Spinal cord (tissue), 10 donors: ENCODE data around the gene TUT4. TPM values are rescaled to one million over a fixed set of nuclear protein-coding genes. Genes with fewer than 3 reads are reported as not detected.

ENCODE experiments used
- DNase-seq, 6 donors: peaks; one replicate each; pipeline versions ENCODE4 v3.0.0 to v3.0.0-alpha.2; 2013 to 2015; ENCODE audit warnings: low spot score in 6 of 6, low read depth in 4 of 6
- H3K27ac ChIP-seq: one replicate; pipeline ENCODE4 v1.5.1; 2013; ENCODE audit warnings: low read depth, low read length, control low read depth
- H3K27me3 ChIP-seq: one replicate; pipeline ENCODE4 v1.6.1; 2013; ENCODE audit warnings: low read length; ENCODE audit not compliant: control insufficient read depth, insufficient read depth
- H3K36me3 ChIP-seq: one replicate; pipeline ENCODE4 v1.6.1; 2013; ENCODE audit warnings: low read length; ENCODE audit not compliant: control insufficient read depth, insufficient read depth
- H3K4me1 ChIP-seq: one replicate; pipeline ENCODE4 v1.6.1; 2013; ENCODE audit warnings: low read length; ENCODE audit not compliant: control insufficient read depth, insufficient read depth
- H3K4me3 ChIP-seq: one replicate; pipeline ENCODE4 v1.5.1; 2013; ENCODE audit warnings: low read depth, low read length, control low read depth
- H3K9me3 ChIP-seq: one replicate; pipeline ENCODE4 v1.6.1; 2013; ENCODE audit warnings: low read length; ENCODE audit not compliant: control insufficient read depth, insufficient read depth
- WGBS: methylation state at CpG from one replicate; pipeline ENCODE4 v1.1.5; 2013; ENCODE audit warnings: missing lambda C conversion rate; ENCODE audit not compliant: insufficient coverage; 5-methylcytosine and 5-hydroxymethylcytosine counted together
- polyA plus RNA-seq, 2 donors: library from polyadenylated mRNA; unstranded; fragments of 120-200 nt; gene quantifications; one replicate each; pipeline ENCODE4 v1.2.1, GENCODE V29; 2013; ENCODE audit not compliant: insufficient read length in 2 of 2
- total RNA-seq, 2 donors: library from RNA; depleted of rRNA in 1 of 2; stranded (reverse); fragments of 120-200 nt in 1 of 2; fragments of >200 nt in 1 of 2; gene quantifications; one replicate each; pipeline versions ENCODE4 v1.2.3 to v1.2.4, GENCODE V29; 2013 to 2014
- donor health status: healthy.

Gene TUT4
- total and polyA plus RNA-seq, 4 donors, result 59.8 to 99.8 (median 84.5) TPM

DNA sequence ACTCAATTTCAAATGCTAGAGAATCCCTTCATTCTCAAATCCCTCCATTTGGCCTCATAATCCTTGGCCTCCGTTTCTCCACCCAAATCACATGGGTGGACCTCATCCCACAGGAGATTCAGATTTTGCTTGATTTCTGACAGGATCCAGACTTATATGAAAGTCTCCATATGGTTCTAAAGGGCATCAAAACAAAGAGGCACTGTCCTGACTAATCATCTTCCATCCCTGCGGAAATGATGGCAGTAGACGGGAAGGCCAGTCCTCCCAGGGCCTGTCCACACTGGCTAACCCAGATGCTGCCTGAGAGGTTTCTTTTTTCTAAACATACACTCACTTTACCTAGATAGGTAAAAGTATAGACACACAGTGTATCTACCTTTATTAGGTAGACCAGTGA, 167.5 kb downstream of the TUT4 start:
- 93% methylated on average over 2 of the region's 3 CpGs for WGBS
- no peak overlapping the region for H3K4me3 ChIP-seq

More for the DNA sequence above, 167.5 kb downstream of the TUT4 start:
- Histone ChIP-seq H3K36me3 (peaks cover 8% of the 10 kb centered on the region), H3K9me3 (no peaks in the 10 kb centered on the region), H3K27me3 (no peaks in the 10 kb centered on the region), H3K27ac (no peak overlapping the region), H3K4me1 (no peaks in the 10 kb centered on the region)
- no peak for DNase-seq

Other genes starting within 250 kb of the TUT4 start
- gene CC2D1B, start 186.9 kb downstream of the TUT4 start, total RNA-seq, result 10 to 100 TPM in 1 of 2 donors, 1 to 10 TPM in 1; 9.2 to 25.3 TPM
- gene CC2D1B, start 186.9 kb downstream of the TUT4 start, polyA plus RNA-seq, result 10 to 100 TPM; 24.8 to 26.0 TPM
- 1 to 10 TPM; 2.5 to 3.2 TPM for gene ORC1, start 148.7 kb downstream of the TUT4 start, total RNA-seq
- 1 to 10 TPM; 2.5 to 2.7 TPM for gene ORC1, start 148.7 kb downstream of the TUT4 start, polyA plus RNA-seq
- 10 to 100 TPM; 20.3 to 31.8 TPM for gene PRPF38A, start 148.5 kb downstream of the TUT4 start, total RNA-seq
- 10 to 100 TPM; 62.0 to 67.8 TPM for gene PRPF38A, start 148.5 kb downstream of the TUT4 start, polyA plus RNA-seq
- gene GPX7, start 49.3 kb upstream of the TUT4 start, total RNA-seq, result 10 to 100 TPM; 48.3 to 85.6 TPM
- gene GPX7, start 49.3 kb upstream of the TUT4 start, polyA plus RNA-seq, result 10 to 100 TPM; 32.4 to 38.1 TPM
- gene SHISAL2A, start 80.1 kb upstream of the TUT4 start, total RNA-seq, result 1 to 10 TPM in 1 of 2 donors, under 1 TPM in 1; 0.30 to 1.1 TPM
- 1 to 10 TPM; 1.9 to 2.1 TPM for gene SHISAL2A, start 80.1 kb upstream of the TUT4 start, polyA plus RNA-seq
- 10 to 100 TPM; 11.5 to 16.5 TPM for gene COA7, start 145.3 kb upstream of the TUT4 start, total RNA-seq
- 10 to 100 TPM; 26.0 to 30.0 TPM for gene COA7, start 145.3 kb upstream of the TUT4 start, polyA plus RNA-seq
- gene ZYG11B, start 173.4 kb upstream of the TUT4 start, total RNA-seq, result 100 to 1,000 TPM in 1 of 2 donors, 10 to 100 TPM in 1; 45.0 to 115 TPM
- 10 to 100 TPM; 38.9 to 51.0 TPM for gene ZYG11B, start 173.4 kb upstream of the TUT4 start, polyA plus RNA-seq